B cell (primary cell): ENCODE data around the gene RPL39L.

ENCODE experiments used
- EZH2 ChIP-seq: IDR thresholded peaks from 2 replicates; pipeline ENCODE4 v1.6.1; 2012; ENCODE audit warnings: borderline replicate concordance, low read depth, mild to moderate bottlenecking, moderate library complexity, low read length; ENCODE audit not compliant: insufficient read depth, poor library complexity, severe bottlenecking
- TF ChIP-seq, protein P1 (sequence below): fragments of 200-600 bp; IDR thresholded peaks from one replicate; pipeline ENCODE4 v1.8.0; 2022; ENCODE audit warnings: antibody characterized with exemption, mild to moderate bottlenecking

DNA sequence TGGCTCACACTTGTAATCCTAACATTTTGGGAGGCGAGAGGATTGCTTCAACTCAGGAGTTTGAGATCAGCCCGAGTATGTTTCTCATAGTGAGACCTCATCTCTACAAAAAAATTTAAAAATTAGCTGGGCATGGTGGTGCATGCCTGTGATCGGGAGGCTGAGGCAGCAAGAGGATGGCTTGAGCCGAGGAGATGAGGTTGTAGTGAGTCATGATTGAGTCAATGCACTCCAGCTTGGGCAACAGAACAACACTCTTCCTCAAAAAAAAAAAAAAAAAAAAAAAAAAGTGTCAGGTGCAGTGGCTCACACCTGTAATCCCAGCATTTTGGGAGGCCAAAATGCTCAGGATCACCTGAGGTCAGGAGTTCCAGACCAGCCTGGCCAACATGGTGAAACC lies 2.4 kb downstream of the RPL39L start:
- TF ChIP-seq, protein P1, sequence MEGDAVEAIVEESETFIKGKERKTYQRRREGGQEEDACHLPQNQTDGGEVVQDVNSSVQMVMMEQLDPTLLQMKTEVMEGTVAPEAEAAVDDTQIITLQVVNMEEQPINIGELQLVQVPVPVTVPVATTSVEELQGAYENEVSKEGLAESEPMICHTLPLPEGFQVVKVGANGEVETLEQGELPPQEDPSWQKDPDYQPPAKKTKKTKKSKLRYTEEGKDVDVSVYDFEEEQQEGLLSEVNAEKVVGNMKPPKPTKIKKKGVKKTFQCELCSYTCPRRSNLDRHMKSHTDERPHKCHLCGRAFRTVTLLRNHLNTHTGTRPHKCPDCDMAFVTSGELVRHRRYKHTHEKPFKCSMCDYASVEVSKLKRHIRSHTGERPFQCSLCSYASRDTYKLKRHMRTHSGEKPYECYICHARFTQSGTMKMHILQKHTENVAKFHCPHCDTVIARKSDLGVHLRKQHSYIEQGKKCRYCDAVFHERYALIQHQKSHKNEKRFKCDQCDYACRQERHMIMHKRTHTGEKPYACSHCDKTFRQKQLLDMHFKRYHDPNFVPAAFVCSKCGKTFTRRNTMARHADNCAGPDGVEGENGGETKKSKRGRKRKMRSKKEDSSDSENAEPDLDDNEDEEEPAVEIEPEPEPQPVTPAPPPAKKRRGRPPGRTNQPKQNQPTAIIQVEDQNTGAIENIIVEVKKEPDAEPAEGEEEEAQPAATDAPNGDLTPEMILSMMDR = no peak
- no peak for TF ChIP-seq EZH2
